Brain microvascular endothelial cell (primary cell): ENCODE measurements around the gene TEC.

ENCODE experiments used
- DNase-seq: peaks from one replicate; pipeline ENCODE4 v3.0.0-alpha.2; 2020
- H3K27ac ChIP-seq: fragments of 250-450 bp; sonication (Bioruptor Pico); 2 replicates; pipeline ENCODE4 v1.5.1; 2020; ENCODE audit warnings: mild to moderate bottlenecking, moderate library complexity
- H3K27me3 ChIP-seq: fragments of 250-450 bp; sonication (Bioruptor Pico); replicated peaks from 2 replicates; pipeline ENCODE4 v1.5.1; 2020; ENCODE audit warnings: mild to moderate bottlenecking
- H3K36me3 ChIP-seq: fragments of 250-450 bp; sonication (Bioruptor Pico); replicated peaks from 2 replicates; pipeline ENCODE4 v1.5.1; 2020; ENCODE audit warnings: mild to moderate bottlenecking
- H3K4me3 ChIP-seq: 2 replicates; pipeline ENCODE4 v1.5.1; 2011; ENCODE audit warnings: low read depth, mild to moderate bottlenecking, control low read depth, low read length, moderate library complexity
- in situ Hi-C: cut with HindIII; loops from 2 replicates; pipeline ENCODE4 v1.10.0; 2017; ENCODE audit warnings: low sequenced_read_pairs, low pct_ligation_motif_present
- TF ChIP-seq, protein P1 (sequence below): IDR thresholded peaks from 2 replicates; pipeline ENCODE4 v1.5.1; 2011; ENCODE audit warnings: low read depth, mild to moderate bottlenecking, moderate library complexity, low read length, control low read depth, inconsistent platforms; ENCODE audit errors: missing control alignments

TEC gene

DNA sequence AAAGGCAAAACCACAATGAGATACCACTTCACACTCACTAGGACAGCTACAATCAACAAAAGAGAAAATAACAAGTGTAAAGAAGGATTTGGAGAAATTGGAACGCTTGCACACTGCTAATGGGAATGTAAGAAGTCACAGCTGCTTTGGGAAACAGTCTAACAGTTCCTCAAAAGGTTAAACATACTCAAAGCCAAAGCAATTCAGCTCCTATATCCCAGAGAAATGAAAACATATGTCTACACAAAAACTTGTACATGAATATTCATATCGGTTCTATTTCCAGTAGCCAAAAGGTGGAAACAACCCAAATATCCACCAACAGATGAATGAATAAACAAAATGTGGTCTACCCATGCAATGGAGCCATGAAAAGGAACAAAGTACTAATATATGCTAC lies 64.0 kb downstream of the TEC start:
- TF ChIP-seq, protein P1, sequence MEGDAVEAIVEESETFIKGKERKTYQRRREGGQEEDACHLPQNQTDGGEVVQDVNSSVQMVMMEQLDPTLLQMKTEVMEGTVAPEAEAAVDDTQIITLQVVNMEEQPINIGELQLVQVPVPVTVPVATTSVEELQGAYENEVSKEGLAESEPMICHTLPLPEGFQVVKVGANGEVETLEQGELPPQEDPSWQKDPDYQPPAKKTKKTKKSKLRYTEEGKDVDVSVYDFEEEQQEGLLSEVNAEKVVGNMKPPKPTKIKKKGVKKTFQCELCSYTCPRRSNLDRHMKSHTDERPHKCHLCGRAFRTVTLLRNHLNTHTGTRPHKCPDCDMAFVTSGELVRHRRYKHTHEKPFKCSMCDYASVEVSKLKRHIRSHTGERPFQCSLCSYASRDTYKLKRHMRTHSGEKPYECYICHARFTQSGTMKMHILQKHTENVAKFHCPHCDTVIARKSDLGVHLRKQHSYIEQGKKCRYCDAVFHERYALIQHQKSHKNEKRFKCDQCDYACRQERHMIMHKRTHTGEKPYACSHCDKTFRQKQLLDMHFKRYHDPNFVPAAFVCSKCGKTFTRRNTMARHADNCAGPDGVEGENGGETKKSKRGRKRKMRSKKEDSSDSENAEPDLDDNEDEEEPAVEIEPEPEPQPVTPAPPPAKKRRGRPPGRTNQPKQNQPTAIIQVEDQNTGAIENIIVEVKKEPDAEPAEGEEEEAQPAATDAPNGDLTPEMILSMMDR, result no peak
- in situ Hi-C loops, result no loop called here
- no peak for DNase-seq
- Histone ChIP-seq H3K27me3 (peaks cover 3% of the 10 kb centered on the region), H3K4me3 (no peak overlapping the region), H3K27ac (no peak overlapping the region), H3K36me3 (no peaks in the 10 kb centered on the region)

DNA sequence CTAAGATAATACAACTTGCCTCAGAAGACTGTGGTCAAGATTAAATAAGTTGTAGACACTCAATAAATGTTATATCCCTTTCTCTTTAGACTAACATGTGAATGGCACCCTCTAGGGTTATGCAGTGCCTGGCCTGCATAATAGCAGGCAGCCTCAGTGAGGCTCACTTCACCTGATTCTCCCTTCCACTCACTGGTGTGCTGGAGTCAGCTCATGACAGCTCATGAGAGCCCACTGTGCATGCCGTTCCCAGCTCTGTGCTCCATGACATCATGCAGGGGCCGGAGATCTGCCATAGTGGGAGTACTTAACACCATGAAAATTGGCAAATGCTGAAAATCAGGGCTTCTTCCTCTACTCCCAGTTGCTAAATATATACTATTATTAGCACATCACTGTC lies 64.5 kb downstream of the TEC start:
- no peak for DNase-seq
- no peak overlapping the region for H3K4me3 ChIP-seq
- peaks cover 3% of the 10 kb centered on the region for H3K27me3 ChIP-seq
- TF ChIP-seq, protein P1, result no peak
- H3K36me3 ChIP-seq, result no peaks in the 10 kb centered on the region
- no peak overlapping the region for H3K27ac ChIP-seq
- in situ Hi-C loops, result no loop called here

DNA sequence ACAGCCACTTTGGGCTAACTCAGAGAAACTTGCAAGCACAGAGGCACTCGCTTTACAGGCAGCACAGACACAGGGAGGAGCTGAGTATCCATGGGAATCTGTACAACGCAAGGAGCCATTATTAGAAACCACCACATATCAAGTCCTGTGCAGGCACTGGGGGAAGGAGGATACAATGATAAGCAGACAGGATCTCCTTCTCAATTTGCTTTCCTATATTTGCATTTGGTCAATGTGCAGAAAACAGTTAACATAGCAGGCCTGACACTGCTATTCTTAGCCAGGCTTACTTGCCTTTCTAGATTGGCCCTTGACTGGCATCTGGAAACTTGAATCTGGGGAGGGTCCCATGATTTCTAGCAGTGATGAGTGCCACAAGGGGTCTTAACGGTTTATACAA lies 65.8 kb downstream of the TEC start:
- TF ChIP-seq, protein P1, result no peak
- no peak for DNase-seq
- Histone ChIP-seq H3K4me3 (no peak overlapping the region), H3K27me3 (peaks cover 3% of the 10 kb centered on the region), H3K27ac (no peak overlapping the region), H3K36me3 (no peaks in the 10 kb centered on the region)
- in situ Hi-C loops, result no loop called here

DNA sequence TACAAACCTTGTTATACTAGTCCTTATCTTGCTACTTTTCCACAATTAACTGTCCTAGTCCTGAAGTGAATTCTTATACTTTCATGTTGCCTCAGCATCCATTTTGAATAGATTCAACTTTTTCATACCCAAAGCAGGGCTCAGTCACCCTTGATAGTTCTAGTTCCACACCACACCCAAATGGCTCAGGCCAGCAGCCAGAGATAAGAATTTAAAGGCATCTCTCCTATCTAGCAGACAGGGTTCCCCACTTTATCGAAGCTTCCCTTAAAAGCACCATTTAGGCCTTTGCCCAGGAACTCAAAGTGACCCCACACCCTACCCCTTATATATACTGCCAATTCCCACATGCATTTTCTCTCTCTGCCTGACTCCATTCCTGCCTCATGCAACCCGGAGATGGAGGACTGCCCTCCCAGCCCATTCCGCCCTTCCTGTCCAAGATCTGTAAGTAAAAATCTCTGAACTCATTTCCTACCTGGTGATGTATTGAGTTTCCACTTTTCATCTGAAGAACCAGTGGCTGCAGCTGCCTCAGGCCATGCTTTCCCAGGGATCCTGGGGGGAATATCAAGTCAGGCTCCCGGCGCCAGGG lies 71.9 kb downstream of the TEC start:
- in situ Hi-C loops, result no loop called here
- peaks cover 3% of the 10 kb centered on the region for H3K27me3 ChIP-seq
- TF ChIP-seq, protein P1, result no peak
- no peaks in the 10 kb centered on the region for H3K36me3 ChIP-seq
- no peak for DNase-seq
- no peak overlapping the region for H3K27ac ChIP-seq
- H3K4me3 ChIP-seq, result no peak overlapping the region

DNA sequence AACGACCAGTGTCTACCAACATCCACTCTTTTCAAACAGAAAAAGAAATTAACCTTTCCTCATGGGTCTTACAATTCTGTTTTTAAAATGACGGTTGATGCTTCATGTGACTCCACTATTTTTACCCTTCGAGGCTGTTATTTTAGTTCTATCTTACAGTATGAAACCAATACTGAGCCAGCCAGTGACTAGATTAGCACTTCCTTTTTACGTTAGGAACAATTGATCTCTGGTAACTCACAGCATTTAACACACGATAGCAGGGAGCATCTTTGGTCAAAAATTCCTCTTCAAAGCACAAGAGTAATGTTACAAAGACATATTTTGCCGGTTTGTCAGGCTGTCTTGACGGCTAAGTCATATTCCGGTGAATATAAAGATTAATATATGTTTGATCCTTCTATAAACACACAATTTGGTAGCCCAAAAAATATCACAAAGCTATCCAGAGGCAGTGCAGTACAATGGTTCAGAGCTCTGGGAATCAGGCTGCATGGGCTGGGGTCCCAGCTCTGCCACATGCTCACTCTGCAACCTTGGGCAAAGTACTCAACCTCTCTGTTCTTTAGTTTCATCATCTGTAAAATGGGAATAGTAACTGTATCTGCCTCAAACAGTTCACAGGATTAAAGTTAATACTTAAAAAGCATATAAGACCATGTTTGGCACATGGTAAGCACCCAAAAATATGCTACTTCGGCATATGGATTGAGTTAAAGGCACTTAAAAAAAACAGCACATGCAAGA lies 72.7 kb downstream of the TEC start:
- no peaks in the 10 kb centered on the region for H3K36me3 ChIP-seq
- TF ChIP-seq, protein P1, result no peak
- in situ Hi-C loops, result no loop called here
- no peak overlapping the region for H3K4me3 ChIP-seq
- H3K27me3 ChIP-seq, result peaks cover 3% of the 10 kb centered on the region
- DNase-seq, result no peak
- no peak overlapping the region for H3K27ac ChIP-seq

DNA sequence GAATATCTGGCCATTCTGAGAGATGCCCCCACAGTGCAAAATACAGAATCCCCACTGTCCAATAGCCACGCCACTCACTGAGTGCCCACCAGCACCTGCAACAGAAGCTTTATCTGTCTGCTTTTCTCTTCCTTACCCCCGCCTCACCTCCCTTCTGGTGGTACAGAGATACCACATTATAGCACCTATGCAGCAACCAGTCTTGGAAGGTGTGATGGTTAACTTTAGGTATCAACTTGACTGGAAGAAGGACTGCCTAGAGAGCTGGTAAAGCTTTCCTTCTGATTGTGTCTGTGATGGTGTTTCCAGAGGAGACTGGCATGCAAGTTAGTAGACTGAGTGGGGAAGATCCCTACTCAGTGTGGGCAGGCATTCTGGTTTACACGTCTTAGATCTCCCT lies 73.8 kb downstream of the TEC start:
- TF ChIP-seq, protein P1, result no peak
- no peak for DNase-seq
- Histone ChIP-seq H3K27ac (no peak overlapping the region), H3K4me3 (no peak overlapping the region), H3K36me3 (no peaks in the 10 kb centered on the region), H3K27me3 (no peaks in the 10 kb centered on the region)
- in situ Hi-C loops, result no loop called here
